Skin of body (tissue), 2 donors: ENCODE measurements around the gene GPSM3. TPM values are rescaled to one million over a fixed set of nuclear protein-coding genes. Genes with fewer than 3 reads are reported as not detected.

Source experiments
- DNase-seq: peaks from one replicate; lab custom pipeline; 2025; lab: John Stamatoyannopoulos, UW
- total RNA-seq: library from RNA; depleted of rRNA; stranded (reverse); fragments of >200 nt; gene quantifications from one replicate; pipeline ENCODE4 v1.2.3, GENCODE V29; 2014

The GPSM3 gene
- total RNA-seq, 1 donor from 2014 or later: 4.1 TPM

DNA sequence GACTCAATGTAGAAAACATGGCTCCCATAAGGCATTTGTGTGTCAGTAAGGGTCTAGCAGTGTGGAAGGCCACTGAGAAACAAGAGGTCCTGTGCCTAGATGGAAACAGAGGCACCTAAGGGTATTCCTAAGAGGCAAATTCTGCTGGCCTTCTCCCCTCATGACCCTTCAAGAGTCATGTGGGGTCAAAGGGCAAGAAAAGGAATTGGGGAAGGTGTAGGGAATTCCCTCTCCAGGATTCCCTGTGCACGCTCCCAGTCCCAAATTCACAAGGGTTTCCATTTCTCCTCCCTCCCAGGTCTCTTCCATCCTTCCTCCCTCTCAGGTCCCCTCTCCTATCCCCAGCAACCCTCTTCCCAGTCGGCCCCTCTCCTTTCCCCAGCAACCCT is 17.1 kb downstream of the GPSM3 start:
- no peak for DNase-seq

DNA sequence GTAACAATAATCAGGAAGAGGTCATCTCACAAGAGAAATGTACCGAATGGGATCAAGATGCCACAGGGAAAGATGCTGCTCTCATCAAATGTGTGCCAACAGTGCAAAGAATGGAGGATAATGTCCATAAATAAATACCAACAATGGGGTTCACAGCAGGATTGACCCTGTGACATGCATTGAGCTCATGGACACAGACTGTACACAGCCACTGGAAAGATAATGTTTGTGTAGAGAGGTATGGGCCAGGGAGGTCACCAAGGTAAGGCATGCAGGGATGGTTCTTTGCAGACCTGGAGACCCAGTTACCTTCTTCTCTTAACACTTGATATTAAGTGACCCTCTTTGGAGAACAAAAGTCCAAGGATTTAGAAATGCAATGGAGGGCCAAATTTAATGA is 18.0 kb downstream of the GPSM3 start:
- DNase-seq: no peak

GRCh38 chr6:32173051-32173727 is 19.3 kb downstream of the GPSM3 start:
- no peak for DNase-seq

- DNase-seq: no peak
Measured at GRCh38 chr6:32171234-32171633, 21.2 kb downstream of the GPSM3 start.

GRCh38 chr6:32170294-32170693 is 22.1 kb downstream of the GPSM3 start:
- no peak for DNase-seq

GRCh38 chr6:32168807-32169591 is 23.4 kb downstream of the GPSM3 start:
- DNase-seq: no peak

DNA sequence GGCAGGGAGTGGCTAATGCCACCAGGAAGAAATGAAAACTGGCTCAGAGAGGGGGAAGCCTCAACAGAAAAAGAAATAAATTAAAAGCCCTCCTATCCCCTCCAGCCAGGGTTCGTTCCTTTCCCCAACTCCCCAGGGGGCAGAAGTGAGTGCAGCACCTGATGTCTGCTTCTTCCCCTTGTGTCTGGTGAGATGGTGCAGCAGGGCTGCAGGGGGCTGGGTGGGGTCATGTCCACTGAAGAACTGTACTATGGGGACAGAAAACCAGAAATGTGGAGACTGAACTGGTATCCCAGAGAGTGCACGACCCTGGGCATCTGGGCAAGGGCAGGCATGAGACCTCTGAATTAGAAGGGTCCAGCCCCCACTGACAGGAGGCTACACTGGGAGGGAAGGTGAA is 24.1 kb downstream of the GPSM3 start:
- no peak for DNase-seq

GRCh38 chr6:32167761-32168262 is 24.6 kb downstream of the GPSM3 start:
- no peak for DNase-seq

DNA sequence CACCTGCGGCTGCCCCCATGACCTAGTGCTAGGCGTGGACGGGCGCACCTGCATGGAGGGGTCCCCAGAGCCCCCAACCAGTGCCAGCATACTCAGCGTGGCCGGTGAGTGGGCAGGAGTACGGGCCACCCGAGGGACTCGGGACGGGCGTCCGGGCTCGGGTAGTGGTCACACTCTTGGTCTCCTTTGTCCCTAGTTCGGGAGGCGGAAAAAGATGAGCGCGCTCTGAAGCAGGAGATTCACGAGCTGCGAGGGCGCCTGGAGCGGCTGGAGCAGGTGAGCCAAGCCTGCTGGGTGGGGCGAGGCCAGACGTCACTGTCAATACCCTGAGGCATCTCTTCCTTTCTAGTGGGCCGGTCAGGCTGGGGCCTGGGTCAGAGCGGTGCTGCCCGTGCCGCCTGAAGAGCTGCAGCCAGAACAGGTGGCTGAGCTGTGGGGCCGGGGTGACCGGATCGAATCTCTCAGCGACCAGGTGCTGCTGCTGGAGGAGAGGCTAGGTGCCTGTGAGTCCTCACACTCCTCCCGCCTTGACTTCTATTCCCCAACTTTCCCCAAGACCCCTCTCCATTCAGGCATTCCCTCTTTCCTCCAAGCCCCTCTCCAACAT is 25.2 kb downstream of the GPSM3 start:
- DNase-seq: no peak

GRCh38 chr6:32166411-32167061 is 25.9 kb downstream of the GPSM3 start:
- DNase-seq: no peak

DNA sequence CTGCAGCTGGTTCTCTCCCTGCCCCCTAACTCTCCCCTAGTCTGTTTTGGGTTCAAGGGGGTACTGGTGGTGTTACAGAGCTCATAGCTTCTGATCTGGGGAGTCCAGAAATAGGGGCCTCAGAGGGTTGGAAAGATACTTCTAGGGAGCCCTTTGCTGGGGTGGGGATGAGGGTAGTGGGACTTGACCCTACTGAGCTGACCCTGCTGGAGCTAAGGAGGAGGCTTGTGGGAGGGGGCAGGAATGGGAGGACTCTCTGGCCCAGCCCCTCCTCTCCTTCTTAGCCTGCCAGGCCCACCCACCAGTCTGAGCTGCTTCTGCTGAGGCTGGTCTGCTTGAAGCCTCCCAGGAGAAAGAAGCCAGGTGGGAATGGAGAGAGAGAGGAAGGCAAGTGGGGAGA is 28.1 kb downstream of the GPSM3 start, which contains the start of gene EGFL8:
Gene EGFL8 (plus strand): TSS at position 301 of the 400 bp plus-strand sequence. CDS start 1,571 bp downstream, outside the sequence.
- no peak for DNase-seq

DNA sequence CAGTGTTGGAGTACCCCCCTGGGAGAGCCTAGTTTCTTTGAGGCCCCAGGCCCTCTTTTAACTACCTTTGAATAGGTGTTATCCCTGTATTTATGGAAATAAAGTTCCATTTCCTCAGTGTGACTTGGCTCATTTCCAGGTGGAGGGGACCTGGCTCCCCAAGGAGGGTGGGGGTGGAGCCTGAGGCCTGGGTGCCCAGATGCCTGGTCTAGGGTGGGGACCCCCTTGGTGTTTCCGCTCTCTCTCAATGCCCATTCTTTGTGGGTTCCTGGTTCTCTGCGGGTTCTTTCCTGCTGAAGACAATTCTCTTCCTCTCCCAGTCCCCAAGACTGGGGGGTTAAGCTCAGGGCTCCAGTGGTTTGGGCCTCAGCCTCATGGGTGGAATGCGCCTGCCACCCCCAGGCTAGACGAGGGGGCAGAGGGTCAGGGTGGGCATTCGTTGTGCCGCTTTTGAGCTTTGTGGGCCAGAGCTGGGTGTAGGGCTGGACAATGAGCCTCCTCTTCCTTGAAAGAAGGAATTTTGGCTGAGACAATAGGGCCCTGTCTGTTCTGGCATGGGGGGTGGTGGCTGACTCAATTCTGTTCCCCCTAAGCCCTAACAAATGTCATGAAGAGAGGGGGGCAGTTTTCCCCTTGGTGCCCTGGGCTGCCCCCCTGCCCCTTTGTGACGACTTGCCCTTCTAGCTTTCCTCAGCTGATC is 28.7 kb downstream of the GPSM3 start:
- DNase-seq: no peak

- DNase-seq: no peak
Measured at GRCh38 chr6:32158052-32158451, 34.4 kb downstream of the GPSM3 start.

- no peak for DNase-seq
Measured at GRCh38 chr6:32156891-32157290, 35.6 kb downstream of the GPSM3 start.

DNA sequence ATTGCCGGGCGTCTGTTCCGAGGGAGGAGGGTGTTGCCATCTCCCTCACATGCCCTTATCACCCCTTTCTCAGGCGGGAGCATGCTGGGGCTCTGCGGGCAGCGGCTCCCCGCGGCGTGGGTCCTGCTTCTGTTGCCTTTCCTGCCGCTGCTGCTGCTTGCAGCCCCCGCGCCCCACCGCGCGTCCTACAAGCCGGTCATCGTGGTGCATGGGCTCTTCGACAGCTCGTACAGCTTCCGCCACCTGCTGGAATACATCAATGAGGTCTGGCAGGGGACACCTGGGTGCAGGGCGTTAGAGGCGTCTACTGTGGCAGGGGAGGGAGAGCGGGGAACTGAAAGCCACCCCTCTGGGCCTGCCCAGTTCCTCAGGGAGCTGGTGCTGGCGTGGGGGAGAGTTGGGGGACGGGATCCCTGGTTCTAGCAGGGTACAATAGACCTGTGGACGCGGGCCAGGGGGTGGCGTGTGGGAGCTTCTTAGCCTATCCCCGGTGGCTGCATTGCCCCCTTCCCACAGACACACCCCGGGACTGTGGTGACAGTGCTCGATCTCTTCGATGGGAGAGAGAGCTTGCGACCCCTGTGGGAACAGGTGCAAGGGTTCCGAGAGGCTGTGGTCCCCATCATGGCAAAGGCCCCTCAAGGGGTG is 37.8 kb downstream of the GPSM3 start:
- no peak for DNase-seq

GRCh38 chr6:32153564-32154513 is 38.6 kb downstream of the GPSM3 start, which contains the start of gene PPT2:
Gene PPT2, plus strand, starts transcription at chr6:32154141. Its CDS starts 454 bp downstream, at chr6:32154595.
- peak; percentile 95 for DNase-seq

GRCh38 chr6:32152769-32153563 is 39.5 kb downstream of the GPSM3 start:
- DNase-seq: no peak
